Measurements from ENCODE around the gene LRRC7. TPM values are rescaled to one million over a fixed set of nuclear protein-coding genes. Genes with fewer than 3 reads are reported as not detected.

The LRRC7 gene
- total and polyA plus RNA-seq, 2 experiments from 2014 or later: 1.2 TPM; not detected in 1

GRCh38 chr1:70043804-70044203 is 476.1 kb downstream of the LRRC7 start:
- Histone ChIP-seq H3F3A (replicated peaks; ENCODE audit: low read depth) (no peaks in the 10 kb centered on the region), H4K20me1 (replicated peaks; ENCODE audit: insufficient read depth) (no peaks in the 10 kb centered on the region), H3K27ac (ENCODE audit: low read depth) (no peak overlapping the region)

More at GRCh38 chr1:70043804-70044203, 476.1 kb downstream of the LRRC7 start:
- Histone ChIP-seq H3K4me1 (ENCODE audit: insufficient read depth) (no peaks in the 10 kb centered on the region), H3K79me2 (replicated peaks; ENCODE audit: insufficient read depth) (no peaks in the 10 kb centered on the region), H3K4me2 (no peak overlapping the region), H3K36me3 (ENCODE audit: insufficient read depth) (no peaks in the 10 kb centered on the region), H3K9me2 (ENCODE audit: insufficient read depth) (no peaks in the 10 kb centered on the region), H3K27me3 (ENCODE audit: insufficient read depth) (no peaks in the 10 kb centered on the region), H2AFZ (no peak overlapping the region; the same call in 1 of the 2 replicates), H3K4me3 (no peak overlapping the region)
- Mint-ChIP-seq H3K27ac (no peak overlapping the region), H3K9me3 (no peaks in the 10 kb centered on the region), H3K36me3 (ENCODE audit: low read depth) (no peaks in the 10 kb centered on the region), H3K4me1 (peaks cover 7% of the 10 kb centered on the region; the same call in 2 of the 3 replicates), H3K4me3 (no peak overlapping the region), H3K27me3 (ENCODE audit: insufficient read depth, low read depth, poor library complexity) (no peaks in the 10 kb centered on the region)
- ATAC-seq (no peak), DNase-seq (ENCODE audit: low spot score) (peak; percentile 13)
- TF ChIP-seq ZNF462 (CRISPR knock-in tag; IDR thresholded peaks at IDR 0.05) (no peak), JUNB (IDR thresholded peaks at IDR 0.05; ENCODE audit: unreplicated experiment) (no peak), REST (IDR thresholded peaks at IDR 0.05; ENCODE audit: unreplicated experiment) (no peak), ETS1 (IDR thresholded peaks at IDR 0.05) (no peak), ZNF114 (CRISPR knock-in tag; IDR thresholded peaks at IDR 0.05) (no peak), CREB1 (CRISPR knock-in tag; IDR thresholded peaks at IDR 0.05; ENCODE audit: low read depth) (no peak), EZH2 (IDR thresholded peaks at IDR 0.05; ENCODE audit: low read depth, unreplicated experiment) (no peak), EZH2phosphoT487 (IDR thresholded peaks at IDR 0.05; ENCODE audit: unreplicated experiment) (no peak), CTCF (conservative IDR thresholded peaks at IDR 0.05; ENCODE audit: low read depth in 2 of 2) (no peak), POLR2AphosphoS5 (IDR thresholded peaks at IDR 0.05; ENCODE audit: low read depth) (no peak), ZNF331 (CRISPR knock-in tag; IDR thresholded peaks at IDR 0.05; ENCODE audit: low read depth) (no peak), STAT1 (IDR thresholded peaks at IDR 0.05; ENCODE audit: unreplicated experiment) (no peak)
